ENCODE results near the gene C16orf90. TPM values are rescaled to one million over a fixed set of nuclear protein-coding genes. Genes with fewer than 3 reads are reported as not detected.

Gene C16orf90
- polyA plus RNA-seq, 1 experiment, result not detected

DNA sequence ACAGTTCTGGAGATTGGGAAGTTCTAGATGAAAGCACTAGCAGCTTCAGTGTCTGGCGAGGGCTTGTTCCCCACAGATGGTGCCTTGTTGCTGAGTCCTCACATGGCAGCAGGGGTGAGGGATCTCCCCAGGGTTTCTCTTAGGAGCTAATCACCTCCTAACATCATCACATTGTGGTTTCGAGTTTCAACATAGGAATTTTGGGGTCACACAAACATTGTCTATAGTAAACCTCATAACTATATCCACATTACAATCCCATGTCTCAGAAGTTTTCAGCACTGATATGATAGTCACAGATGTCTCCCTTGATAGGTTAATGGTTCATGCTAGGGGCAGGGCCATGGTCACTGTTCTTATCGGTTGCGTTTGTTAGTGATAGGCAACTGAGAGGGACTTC is 19.3 kb upstream of the C16orf90 start:
- POLR2A ChIA-PET, result no interaction called here
- H3K4me3 ChIP-seq (ENCODE audit: low read depth, low read length), result no peak overlapping the region
- no peak for DNase-seq (ENCODE audit: low read depth)
- no peak for TF ChIP-seq CTCF (IDR thresholded peaks at IDR 0.05; ENCODE audit: insufficient read depth, low read depth, low read length)
- H3K36me3 ChIP-seq (ENCODE audit: control insufficient read depth, insufficient read depth, low read length), result peaks cover 11% of the 10 kb centered on the region
- no peaks in the 10 kb centered on the region for H3K27me3 ChIP-seq (ENCODE audit: control insufficient read depth, insufficient read depth, low read length)
- CTCF ChIA-PET, result interaction anchor here (1.1 to 1.2 kb wide), 2 partner anchors 10 to 13 kb away, joined by 3 to 5 read pairs; no protein-coding TSS in a partner anchor

DNA sequence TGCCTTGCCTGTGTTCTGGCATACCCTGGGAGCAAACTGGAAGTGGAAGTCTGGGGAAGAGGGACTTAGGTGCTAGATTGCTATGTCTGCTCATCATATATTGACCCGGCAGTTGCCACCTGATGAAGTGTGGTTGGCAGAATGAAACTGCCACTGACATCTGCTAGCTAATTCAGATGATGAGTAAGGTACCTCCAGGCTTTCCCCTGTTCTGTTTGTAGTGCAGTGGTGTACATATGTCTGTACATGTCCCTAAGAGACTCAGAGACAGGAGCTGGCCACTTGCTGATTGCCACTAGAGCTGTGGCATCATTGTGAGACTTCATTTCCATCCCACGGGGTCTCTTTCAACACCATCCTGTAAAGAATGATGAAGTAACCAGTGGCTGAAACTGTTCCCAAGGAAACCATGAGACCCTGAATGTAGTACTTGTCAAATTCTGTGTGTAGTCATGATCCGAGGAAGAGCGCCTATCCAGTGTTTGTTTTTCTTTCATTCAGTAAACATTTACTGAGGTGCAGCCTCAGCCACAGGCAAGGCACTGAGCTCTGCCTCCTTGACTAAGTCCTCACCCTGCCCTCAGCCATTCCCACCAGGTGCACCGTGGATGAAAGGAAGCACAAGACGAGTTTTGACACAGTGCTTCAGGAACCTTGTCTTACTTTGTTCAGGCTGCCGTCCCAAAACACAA is 18.7 kb upstream of the C16orf90 start:
- POLR2A ChIA-PET, result no interaction called here
- H3K36me3 ChIP-seq (ENCODE audit: control insufficient read depth, insufficient read depth, low read length), result peaks cover 14% of the 10 kb centered on the region
- DNase-seq (ENCODE audit: low read depth), result no peak
- H3K27me3 ChIP-seq (ENCODE audit: control insufficient read depth, insufficient read depth, low read length), result no peaks in the 10 kb centered on the region
- no peak overlapping the region for H3K4me3 ChIP-seq (ENCODE audit: low read depth, low read length)
- TF ChIP-seq CTCF (IDR thresholded peaks at IDR 0.05; ENCODE audit: insufficient read depth, low read depth, low read length), result no peak
- CTCF ChIA-PET, result interaction anchor here (1.1 to 1.2 kb wide), 2 partner anchors 11 to 12 kb away, joined by 3 to 5 read pairs; no protein-coding TSS in a partner anchor

DNA sequence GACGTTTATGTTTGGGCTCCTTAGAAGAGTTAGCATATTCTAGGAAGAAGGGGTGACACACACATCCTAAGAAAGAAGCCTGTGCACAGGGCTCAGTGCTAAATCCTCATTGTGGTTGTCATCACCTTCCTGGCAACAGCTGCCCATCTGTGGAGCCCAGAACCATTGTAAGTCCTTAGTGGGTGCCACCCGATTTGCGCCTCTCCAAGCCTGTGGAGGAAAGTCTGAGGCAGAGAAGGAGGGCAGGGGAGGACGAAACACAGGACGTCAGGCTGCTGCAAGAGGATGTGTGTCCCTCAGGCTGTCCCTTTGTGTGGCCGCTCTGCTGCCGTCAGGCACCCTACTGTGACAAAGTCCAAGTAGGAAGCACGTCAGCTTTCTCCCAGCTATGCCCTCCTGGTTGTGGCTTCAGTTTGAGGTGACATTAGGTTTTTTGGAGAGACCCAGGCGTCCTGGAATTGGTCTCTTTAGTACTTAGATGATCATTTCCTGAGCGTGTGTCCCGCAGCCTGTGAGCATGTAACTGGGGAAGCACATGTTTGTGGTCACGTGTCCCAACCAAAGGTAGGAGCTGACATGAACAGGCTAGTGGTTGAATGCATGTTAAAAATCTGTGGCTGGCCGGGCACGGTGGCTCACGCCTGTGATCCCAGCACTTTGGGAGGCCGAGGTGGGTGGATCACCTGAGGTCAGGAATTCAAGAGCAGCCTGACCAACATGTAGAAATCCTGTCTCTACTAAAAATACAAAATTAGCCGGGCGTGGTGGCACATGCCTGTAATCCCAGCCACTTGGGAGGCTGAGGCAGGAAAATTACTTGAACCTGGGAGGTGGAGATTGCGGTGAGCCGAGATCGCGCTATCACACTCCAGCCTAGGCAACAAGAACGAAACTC is 16.2 kb upstream of the C16orf90 start:
- H3K36me3 ChIP-seq (ENCODE audit: control insufficient read depth, insufficient read depth, low read length), result peaks cover 21% of the 10 kb centered on the region
- POLR2A ChIA-PET, result no interaction called here
- CTCF ChIA-PET, result interaction anchor here (0.6 kb wide), 1 partner anchor 15 kb away, joined by 4 read pairs; no protein-coding TSS in a partner anchor
- DNase-seq (ENCODE audit: low read depth), result no peak
- H3K27me3 ChIP-seq (ENCODE audit: control insufficient read depth, insufficient read depth, low read length), result no peaks in the 10 kb centered on the region
- TF ChIP-seq CTCF (IDR thresholded peaks at IDR 0.05; ENCODE audit: insufficient read depth, low read depth, low read length), result no peak
- no peak overlapping the region for H3K4me3 ChIP-seq (ENCODE audit: low read depth, low read length)

DNA sequence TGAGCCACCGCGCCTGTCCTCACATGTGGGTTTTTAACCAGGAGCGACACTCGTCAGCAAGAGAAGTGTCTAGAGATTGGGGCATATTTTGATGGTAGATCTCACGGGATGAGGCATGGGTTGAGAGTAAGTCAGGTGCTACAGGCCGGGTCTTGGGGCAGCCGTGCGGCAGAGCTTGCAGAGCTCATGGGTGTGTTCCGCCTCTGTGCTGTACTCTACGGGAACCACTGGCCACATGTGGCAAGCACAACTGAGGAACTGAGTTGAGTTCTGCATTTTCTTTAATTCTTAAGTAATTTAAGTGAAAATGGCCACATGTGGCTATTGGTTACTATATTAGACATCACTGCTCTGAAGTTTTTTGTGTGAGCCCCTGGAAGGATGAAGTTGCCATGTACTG is 15.1 kb upstream of the C16orf90 start:
- CTCF ChIA-PET, result no interaction called here
- H3K36me3 ChIP-seq (ENCODE audit: control insufficient read depth, insufficient read depth, low read length), result peaks cover 22% of the 10 kb centered on the region
- no peak overlapping the region for H3K4me3 ChIP-seq (ENCODE audit: low read depth, low read length)
- no peaks in the 10 kb centered on the region for H3K27me3 ChIP-seq (ENCODE audit: control insufficient read depth, insufficient read depth, low read length)
- no peak for TF ChIP-seq CTCF (IDR thresholded peaks at IDR 0.05; ENCODE audit: insufficient read depth, low read depth, low read length)
- no peak for DNase-seq (ENCODE audit: low read depth)
- POLR2A ChIA-PET, result no interaction called here

DNA sequence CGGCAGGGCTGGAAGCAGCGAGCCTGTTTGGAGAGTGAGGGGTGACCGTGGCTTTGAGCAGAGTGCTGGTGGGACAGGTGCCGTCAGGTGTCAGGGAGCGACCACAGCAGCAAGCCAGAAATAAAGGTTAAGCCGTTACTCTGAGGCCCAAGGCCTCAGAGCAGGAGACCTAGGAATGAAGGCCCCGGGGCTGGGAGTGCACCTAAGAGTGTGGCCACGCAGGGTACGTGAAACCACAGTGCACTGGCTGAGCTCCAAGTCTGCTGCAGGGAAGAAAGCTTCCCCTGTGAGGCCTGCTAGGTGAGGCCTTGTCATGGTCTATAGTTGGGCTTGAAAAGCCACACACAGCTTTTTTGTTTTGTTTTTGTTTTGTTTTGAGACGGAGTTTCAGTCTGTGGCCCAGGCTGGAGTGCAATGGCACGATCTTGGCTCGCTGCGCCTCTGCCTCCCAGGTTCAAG is 14.2 kb upstream of the C16orf90 start:
- Histone ChIP-seq H3K36me3 (ENCODE audit: control insufficient read depth, insufficient read depth, low read length) (peaks cover 24% of the 10 kb centered on the region), H3K4me3 (ENCODE audit: low read depth, low read length) (no peak overlapping the region), H3K27me3 (ENCODE audit: control insufficient read depth, insufficient read depth, low read length) (no peaks in the 10 kb centered on the region)
- ChIA-PET CTCF (interaction anchor here (0.6 kb wide), 1 partner anchor 56 kb away, joined by 3 read pairs; no protein-coding TSS in a partner anchor), POLR2A (no interaction called here)
- no peak for TF ChIP-seq CTCF (IDR thresholded peaks at IDR 0.05; ENCODE audit: insufficient read depth, low read depth, low read length)
- DNase-seq (ENCODE audit: low read depth), result no peak

Data from BJ (cell line).